ENCODE data around the gene TOX2. TPM values are rescaled to one million over a fixed set of nuclear protein-coding genes. Genes with fewer than 3 reads are reported as not detected.

TOX2 gene
- total and polyA plus RNA-seq, 2 donors: 14.5 to 75.8 TPM

DNA sequence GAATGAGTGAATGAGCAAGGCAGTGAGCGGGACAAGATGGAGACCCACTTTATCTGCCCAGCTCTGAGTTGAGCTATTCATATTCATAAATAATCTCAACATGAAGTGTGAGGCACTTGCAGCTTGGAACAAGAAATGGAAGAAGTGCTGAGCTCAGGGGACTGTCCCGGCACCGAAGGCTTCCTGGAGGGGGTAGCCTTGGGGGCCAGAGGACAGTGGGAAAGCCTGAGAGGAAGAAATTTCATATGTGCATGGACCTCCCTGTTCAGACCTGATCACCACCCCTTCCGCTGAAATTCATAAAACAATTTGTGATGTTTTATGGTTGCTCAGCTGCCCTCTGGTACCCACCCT, 103.2 kb downstream of the TOX2 start:
- Histone ChIP-seq H3K9me3 (ENCODE audit: control insufficient read depth in 2 of 2, insufficient read depth in 1 of 2, low read length in 1 of 2) (no peaks in the 10 kb centered on the region), H3K27me3 (ENCODE audit: control insufficient read depth in 2 of 2, insufficient read depth in 1 of 2, low read length in 1 of 2) (peaks cover 0 to 5% of the 10 kb centered on the region in 2 donors), H3K4me3 (ENCODE audit: low read length in 2 of 2) (no peak overlapping the region), H3K27ac (ENCODE audit: low read depth in 1 of 2, low read length in 1 of 2) (no peak overlapping the region), H3K36me3 (ENCODE audit: control insufficient read depth in 2 of 2, insufficient read depth in 2 of 2, low read length in 1 of 2) (peaks cover 5% of the 10 kb centered on the region in 2 donors), H3K4me1 (ENCODE audit: control insufficient read depth in 2 of 2, insufficient read depth in 2 of 2, low read length in 2 of 2) (peaks cover 27 to 63% of the 10 kb centered on the region in 2 donors)
- WGBS: 71% methylated on average over 4 of the region's 4 CpGs
- no peak for DNase-seq (ENCODE audit: low read depth in 6 of 9, low spot score in 9 of 9)

DNA sequence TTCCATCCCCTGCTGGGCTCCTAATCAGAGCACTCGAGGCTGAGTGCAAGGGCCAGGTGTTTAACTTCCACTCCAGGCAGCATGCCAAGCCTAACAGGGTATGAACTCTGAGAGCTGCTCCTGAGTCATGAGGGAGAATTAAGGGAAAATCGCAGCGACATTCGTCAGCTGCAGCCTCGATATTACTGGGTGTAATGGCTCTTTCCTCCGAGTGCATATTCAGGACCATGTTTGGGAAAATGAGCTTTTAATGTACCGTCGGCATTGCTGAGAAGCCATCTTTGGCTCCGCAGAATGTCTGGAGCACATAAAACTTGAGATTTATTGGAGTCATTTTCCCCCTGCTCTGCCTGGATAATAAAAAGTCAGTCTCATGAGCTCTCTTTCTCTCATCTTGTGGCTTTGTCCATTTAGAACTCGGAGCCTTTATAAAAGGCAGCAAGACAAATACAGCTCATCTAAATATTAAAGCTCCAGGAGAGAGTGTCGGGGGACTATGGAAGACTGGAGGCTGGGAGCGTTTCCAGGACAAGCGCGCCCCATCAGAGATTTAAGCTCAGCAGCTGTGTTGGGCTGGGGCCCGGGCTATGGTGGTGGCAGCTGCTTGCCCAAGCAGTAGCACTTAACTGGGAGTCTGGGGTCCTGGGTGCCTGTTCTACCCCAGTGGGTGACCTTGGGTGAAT, 103.7 kb downstream of the TOX2 start:
- Histone ChIP-seq H3K27me3 (ENCODE audit: control insufficient read depth in 2 of 2, insufficient read depth in 1 of 2, low read length in 1 of 2) (peaks cover 0 to 5% of the 10 kb centered on the region in 2 donors), H3K27ac (ENCODE audit: low read depth in 1 of 2, low read length in 1 of 2) (no peak overlapping the region), H3K4me1 (ENCODE audit: control insufficient read depth in 2 of 2, insufficient read depth in 2 of 2, low read length in 2 of 2) (peaks cover 27 to 63% of the 10 kb centered on the region in 2 donors), H3K4me3 (ENCODE audit: low read length in 2 of 2) (no peak overlapping the region), H3K9me3 (ENCODE audit: control insufficient read depth in 2 of 2, insufficient read depth in 1 of 2, low read length in 1 of 2) (no peaks in the 10 kb centered on the region), H3K36me3 (ENCODE audit: control insufficient read depth in 2 of 2, insufficient read depth in 2 of 2, low read length in 1 of 2) (peaks cover 2 to 5% of the 10 kb centered on the region in 2 donors)
- 81% methylated on average over 15 of the region's 15 CpGs for WGBS
- DNase-seq (ENCODE audit: low read depth in 6 of 9, low spot score in 9 of 9): no peak

DNA sequence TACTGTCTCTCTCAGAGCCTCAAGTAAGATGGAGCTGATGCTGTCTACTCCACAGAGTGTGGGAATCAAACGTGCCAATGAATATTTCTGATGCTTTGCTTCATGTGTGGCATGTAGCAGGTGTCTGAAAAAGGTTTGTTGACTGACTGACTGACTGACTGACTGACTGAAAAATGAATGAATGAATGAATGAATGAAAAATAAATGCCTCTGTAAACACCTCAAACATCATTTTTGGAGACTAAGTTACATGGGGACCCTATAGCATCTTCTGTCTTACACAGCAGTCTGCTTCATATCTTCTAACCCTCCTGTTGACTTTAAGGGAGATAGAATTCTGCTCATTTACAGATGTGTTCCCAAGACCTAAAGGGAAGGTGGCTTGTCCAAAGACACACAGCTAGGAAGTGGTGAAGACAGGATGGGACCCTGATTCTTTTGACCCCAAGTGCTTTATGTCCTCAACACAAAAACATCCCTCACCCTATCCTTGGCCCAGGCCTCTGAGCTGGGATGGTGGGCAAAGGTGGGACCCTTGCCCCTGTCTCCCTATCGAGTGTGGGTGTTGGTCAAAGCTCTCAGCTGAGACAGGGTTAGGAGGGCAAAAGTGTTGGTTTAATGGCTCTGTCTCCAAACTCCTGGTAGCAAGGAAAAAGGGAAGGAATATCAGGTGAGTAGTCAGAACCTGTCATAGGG, 104.4 kb downstream of the TOX2 start:
- H3K9me3 ChIP-seq (ENCODE audit: control insufficient read depth in 2 of 2, insufficient read depth in 1 of 2, low read length in 1 of 2): no peaks in the 10 kb centered on the region
- WGBS: 78% methylated on average over 2 of the region's 2 CpGs
- H3K4me1 ChIP-seq (ENCODE audit: control insufficient read depth in 2 of 2, insufficient read depth in 2 of 2, low read length in 2 of 2): peaks cover 27 to 67% of the 10 kb centered on the region in 2 donors
- H3K27me3 ChIP-seq (ENCODE audit: control insufficient read depth in 2 of 2, insufficient read depth in 1 of 2, low read length in 1 of 2): peaks cover 0 to 8% of the 10 kb centered on the region in 2 donors
- no peak overlapping the region for H3K4me3 ChIP-seq (ENCODE audit: low read length in 2 of 2)
- DNase-seq (ENCODE audit: low read depth in 6 of 9, low spot score in 9 of 9): no peak
- peak overlapping the region in 1 of 2 donors; percentile 26 for H3K27ac ChIP-seq (ENCODE audit: low read depth in 1 of 2, low read length in 1 of 2)
- peaks cover 2 to 5% of the 10 kb centered on the region in 2 donors for H3K36me3 ChIP-seq (ENCODE audit: control insufficient read depth in 2 of 2, insufficient read depth in 2 of 2, low read length in 1 of 2)

DNA sequence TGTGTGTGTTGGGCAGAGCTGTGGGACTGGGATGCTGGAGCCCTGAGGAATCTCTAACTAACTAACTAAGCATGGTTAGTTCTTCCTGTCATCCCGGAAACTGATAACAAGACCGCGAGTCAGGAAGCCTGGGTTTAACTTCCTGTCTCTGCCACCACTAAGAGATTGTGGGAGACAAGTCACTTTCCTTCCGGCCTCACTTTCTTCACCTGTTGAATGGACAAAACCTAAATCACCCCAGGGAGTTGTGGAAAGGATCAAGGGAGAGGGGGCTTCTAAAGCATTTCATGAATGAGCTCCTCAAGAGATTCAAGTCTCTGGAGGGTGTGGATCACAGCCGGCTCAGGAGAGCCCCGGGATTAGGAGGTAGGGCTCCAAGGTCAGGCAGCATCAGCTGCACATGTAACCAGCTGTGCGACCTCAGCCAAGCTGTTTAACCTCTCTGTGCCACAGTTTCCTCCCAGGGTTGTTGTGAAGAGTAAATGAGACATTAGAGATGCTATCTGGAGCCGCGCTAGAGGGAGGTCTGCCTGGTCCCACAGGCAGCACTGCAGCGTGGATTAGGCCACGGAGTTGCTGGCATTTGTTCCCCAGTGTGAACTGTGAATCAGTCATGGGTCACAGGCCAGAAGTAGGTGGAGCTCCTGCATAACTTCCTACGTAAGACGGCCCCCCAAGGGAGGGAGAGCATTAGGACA, 105.1 kb downstream of the TOX2 start:
- no peaks in the 10 kb centered on the region for H3K9me3 ChIP-seq (ENCODE audit: control insufficient read depth in 2 of 2, insufficient read depth in 1 of 2, low read length in 1 of 2)
- H3K27me3 ChIP-seq (ENCODE audit: control insufficient read depth in 2 of 2, insufficient read depth in 1 of 2, low read length in 1 of 2): peaks cover 0 to 5% of the 10 kb centered on the region in 2 donors
- peaks cover 2 to 5% of the 10 kb centered on the region in 2 donors for H3K36me3 ChIP-seq (ENCODE audit: control insufficient read depth in 2 of 2, insufficient read depth in 2 of 2, low read length in 1 of 2)
- peak; percentile 16 to 71 (median 41) for DNase-seq (ENCODE audit: low read depth in 6 of 9, low spot score in 9 of 9)
- no peak overlapping the region for H3K4me3 ChIP-seq (ENCODE audit: low read length in 2 of 2)
- H3K27ac ChIP-seq (ENCODE audit: low read depth in 1 of 2, low read length in 1 of 2): peak overlapping the region in 1 of 2 donors; percentile 45
- peaks cover 27 to 64% of the 10 kb centered on the region in 2 donors for H3K4me1 ChIP-seq (ENCODE audit: control insufficient read depth in 2 of 2, insufficient read depth in 2 of 2, low read length in 2 of 2)
- WGBS: 40% methylated on average over 13 of the region's 13 CpGs

DNA sequence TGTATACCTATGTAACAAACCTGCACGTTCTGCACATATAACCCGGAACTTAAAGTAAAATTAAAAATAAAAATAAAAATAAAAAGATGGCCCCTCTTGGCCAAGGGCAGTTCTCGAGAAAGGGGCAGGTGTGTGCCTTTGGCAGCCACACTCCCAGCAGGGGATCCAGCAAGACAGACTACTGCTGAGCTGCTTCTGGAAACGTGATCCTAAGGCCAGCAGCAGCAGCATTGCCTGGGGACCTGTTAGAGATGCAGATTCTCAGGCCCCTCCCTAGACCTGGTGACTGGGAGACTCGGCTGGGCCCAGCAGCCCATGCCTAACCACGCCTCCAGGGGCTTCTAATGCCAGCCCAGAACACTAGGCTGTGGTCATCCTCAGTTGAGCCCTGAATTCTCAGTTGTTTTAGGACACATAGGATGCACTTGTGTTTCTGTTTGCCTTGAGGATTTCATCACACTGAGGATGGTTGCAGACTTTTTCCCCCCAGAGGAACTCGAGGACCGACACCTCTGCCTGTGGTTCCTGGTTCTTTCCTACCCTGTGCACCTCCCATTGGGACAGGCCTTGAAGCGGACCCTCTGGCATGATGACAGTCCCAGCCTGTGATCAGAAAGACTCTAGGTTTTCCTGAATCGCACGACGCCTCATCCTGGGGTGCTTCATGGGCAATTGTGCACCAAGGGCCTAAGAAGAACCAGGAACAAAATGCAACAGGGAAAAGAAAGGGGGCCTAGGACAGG, 105.9 kb downstream of the TOX2 start:
- Histone ChIP-seq H3K36me3 (ENCODE audit: control insufficient read depth in 2 of 2, insufficient read depth in 2 of 2, low read length in 1 of 2) (peaks cover 2 to 5% of the 10 kb centered on the region in 2 donors), H3K4me1 (ENCODE audit: control insufficient read depth in 2 of 2, insufficient read depth in 2 of 2, low read length in 2 of 2) (peaks cover 28 to 67% of the 10 kb centered on the region in 2 donors), H3K27ac (ENCODE audit: low read depth in 1 of 2, low read length in 1 of 2) (peak overlapping the region in 1 of 2 donors; percentile 23), H3K4me3 (ENCODE audit: low read length in 2 of 2) (no peak overlapping the region), H3K27me3 (ENCODE audit: control insufficient read depth in 2 of 2, insufficient read depth in 1 of 2, low read length in 1 of 2) (peaks cover 0 to 4% of the 10 kb centered on the region in 2 donors), H3K9me3 (ENCODE audit: control insufficient read depth in 2 of 2, insufficient read depth in 1 of 2, low read length in 1 of 2) (no peaks in the 10 kb centered on the region)
- no peak for DNase-seq (ENCODE audit: low read depth in 6 of 9, low spot score in 9 of 9)
- 91% methylated on average over 12 of the region's 12 CpGs for WGBS

DNA sequence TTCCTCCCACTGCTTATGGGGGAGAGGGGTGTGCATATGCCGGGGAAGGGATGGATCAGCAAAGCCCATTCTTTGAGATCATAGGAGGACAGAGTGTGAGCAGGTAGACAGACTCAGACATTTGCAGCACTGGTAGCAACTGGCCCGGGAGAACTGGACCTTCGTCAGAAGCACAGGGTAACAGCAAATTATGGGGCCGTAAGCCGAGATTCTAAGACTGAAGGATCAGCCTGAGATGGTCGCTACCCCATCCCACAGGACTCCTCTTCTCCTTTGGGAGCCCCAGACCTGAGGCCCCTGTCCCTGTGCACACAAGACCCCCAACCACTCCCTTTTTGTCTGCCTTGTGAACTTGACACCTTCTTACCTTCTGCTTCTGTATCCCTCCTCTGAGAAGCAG, 106.5 kb downstream of the TOX2 start:
- H3K4me3 ChIP-seq (ENCODE audit: low read length in 2 of 2): no peak overlapping the region
- peaks cover 2 to 5% of the 10 kb centered on the region in 2 donors for H3K36me3 ChIP-seq (ENCODE audit: control insufficient read depth in 2 of 2, insufficient read depth in 2 of 2, low read length in 1 of 2)
- H3K27me3 ChIP-seq (ENCODE audit: control insufficient read depth in 2 of 2, insufficient read depth in 1 of 2, low read length in 1 of 2): peaks cover 0 to 4% of the 10 kb centered on the region in 2 donors
- H3K4me1 ChIP-seq (ENCODE audit: control insufficient read depth in 2 of 2, insufficient read depth in 2 of 2, low read length in 2 of 2): peaks cover 30 to 67% of the 10 kb centered on the region in 2 donors
- DNase-seq (ENCODE audit: low read depth in 6 of 9, low spot score in 9 of 9): no peak
- whole genome bisulfite sequencing: 98% methylated on average over 6 of the region's 6 CpGs
- H3K27ac ChIP-seq (ENCODE audit: low read depth in 1 of 2, low read length in 1 of 2): no peak overlapping the region
- H3K9me3 ChIP-seq (ENCODE audit: control insufficient read depth in 2 of 2, insufficient read depth in 1 of 2, low read length in 1 of 2): no peaks in the 10 kb centered on the region

DNA sequence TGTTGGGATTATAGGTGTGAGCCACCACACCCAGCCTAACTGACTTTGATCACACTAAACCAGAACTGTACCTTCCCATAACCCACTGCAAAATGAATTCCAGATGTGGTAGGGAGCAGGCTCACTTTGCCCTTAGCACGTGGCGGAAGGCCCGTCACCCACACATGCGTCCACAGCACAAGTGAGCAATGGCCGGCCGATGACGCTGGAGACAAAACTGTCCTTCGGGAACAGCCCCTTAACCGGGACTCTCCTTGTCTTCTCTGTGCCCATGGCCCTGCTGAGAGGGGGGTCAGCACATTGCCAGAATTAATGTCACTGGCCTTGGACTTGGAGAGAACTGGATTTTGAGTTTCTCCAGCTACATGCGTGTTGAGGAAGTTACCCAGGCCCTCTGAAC, 107.2 kb downstream of the TOX2 start:
- Histone ChIP-seq H3K4me3 (ENCODE audit: low read length in 2 of 2) (no peak overlapping the region), H3K4me1 (ENCODE audit: control insufficient read depth in 2 of 2, insufficient read depth in 2 of 2, low read length in 2 of 2) (peaks cover 30 to 62% of the 10 kb centered on the region in 2 donors), H3K27ac (ENCODE audit: low read depth in 1 of 2, low read length in 1 of 2) (no peak overlapping the region), H3K9me3 (ENCODE audit: control insufficient read depth in 2 of 2, insufficient read depth in 1 of 2, low read length in 1 of 2) (no peaks in the 10 kb centered on the region), H3K36me3 (ENCODE audit: control insufficient read depth in 2 of 2, insufficient read depth in 2 of 2, low read length in 1 of 2) (peaks cover 2 to 5% of the 10 kb centered on the region in 2 donors), H3K27me3 (ENCODE audit: control insufficient read depth in 2 of 2, insufficient read depth in 1 of 2, low read length in 1 of 2) (peaks cover 0 to 4% of the 10 kb centered on the region in 2 donors)
- DNase-seq (ENCODE audit: low read depth in 6 of 9, low spot score in 9 of 9): no peak
- WGBS: 97% methylated on average over 10 of the region's 10 CpGs

DNA sequence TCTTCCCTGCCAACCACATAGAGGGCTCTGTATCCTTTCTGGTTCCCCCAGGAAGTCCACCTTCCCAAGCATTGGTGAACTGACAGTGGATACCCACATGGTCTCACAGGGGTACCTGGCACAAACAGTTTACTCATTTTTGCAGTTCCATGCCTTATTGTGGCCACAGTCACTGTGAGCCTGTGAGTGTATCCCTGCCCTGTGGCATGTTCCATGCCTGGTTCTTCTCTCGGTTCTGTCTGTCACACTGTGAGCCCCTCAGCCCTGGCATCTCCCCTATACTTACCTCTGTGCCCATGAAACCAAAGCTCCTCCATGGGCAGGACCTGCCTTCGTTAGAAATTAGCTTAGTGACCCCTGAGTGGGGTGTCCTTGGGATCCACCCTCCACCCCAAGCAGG, 107.8 kb downstream of the TOX2 start:
- Histone ChIP-seq H3K27me3 (ENCODE audit: control insufficient read depth in 2 of 2, insufficient read depth in 1 of 2, low read length in 1 of 2) (peaks cover 0 to 4% of the 10 kb centered on the region in 2 donors), H3K4me3 (ENCODE audit: low read length in 2 of 2) (no peak overlapping the region), H3K4me1 (ENCODE audit: control insufficient read depth in 2 of 2, insufficient read depth in 2 of 2, low read length in 2 of 2) (peaks cover 30 to 63% of the 10 kb centered on the region in 2 donors), H3K36me3 (ENCODE audit: control insufficient read depth in 2 of 2, insufficient read depth in 2 of 2, low read length in 1 of 2) (peaks cover 2 to 5% of the 10 kb centered on the region in 2 donors), H3K27ac (ENCODE audit: low read depth in 1 of 2, low read length in 1 of 2) (no peak overlapping the region), H3K9me3 (ENCODE audit: control insufficient read depth in 2 of 2, insufficient read depth in 1 of 2, low read length in 1 of 2) (no peaks in the 10 kb centered on the region)
- WGBS: 95% methylated on average over 2 of the region's 2 CpGs
- no peak for DNase-seq (ENCODE audit: low read depth in 6 of 9, low spot score in 9 of 9)
